Neuron (in vitro differentiated cells): Measurements from ENCODE around the gene USO1.
"Not testable (repeated sequence)": the region's sequence is repeated elsewhere in the genome, so short reads cannot be mapped to it uniquely, and the experiment has no call there.

ENCODE experiments used
- H2AFZ ChIP-seq: one replicate; pipeline ENCODE4 v1.6.1; 2013; ENCODE audit warnings: low read depth, mild to moderate bottlenecking, inconsistent platforms, low read length, moderate library complexity
- H3K27me3 ChIP-seq: one replicate; pipeline ENCODE4 v1.6.1; 2013; ENCODE audit warnings: low read length; ENCODE audit not compliant: insufficient read depth
- H3K36me3 ChIP-seq: one replicate; pipeline ENCODE4 v1.6.1; 2013; ENCODE audit warnings: low read length; ENCODE audit not compliant: insufficient read depth
- H3K4me1 ChIP-seq: one replicate; pipeline ENCODE4 v1.6.1; 2013; ENCODE audit warnings: low read length; ENCODE audit not compliant: insufficient read depth
- H3K4me3 ChIP-seq: 2 replicates; pipeline ENCODE4 v1.5.1; 2013; ENCODE audit warnings: mild to moderate bottlenecking, low read length, moderate library complexity
- H3K9me3 ChIP-seq: one replicate; pipeline ENCODE4 v1.6.1; 2013; ENCODE audit warnings: low read length

USO1 gene

GRCh38 chr4:75844151-75844662 is 119.8 kb downstream of the USO1 start:
- H3K4me1 ChIP-seq, result peaks cover 17% of the 10 kb centered on the region
- H3K9me3 ChIP-seq, result no peaks in the 10 kb centered on the region
- no peaks in the 10 kb centered on the region for H3K36me3 ChIP-seq
- H2AFZ ChIP-seq, result no peak overlapping the region
- H3K27me3 ChIP-seq, result no peaks in the 10 kb centered on the region
- no peak overlapping the region for H3K4me3 ChIP-seq

GRCh38 chr4:75845992-75846391 is 121.6 kb downstream of the USO1 start:
- H3K9me3 ChIP-seq, result no peaks in the 10 kb centered on the region
- H3K4me3 ChIP-seq, result no peak overlapping the region
- H2AFZ ChIP-seq, result no peak overlapping the region
- H3K27me3 ChIP-seq, result no peaks in the 10 kb centered on the region
- no peaks in the 10 kb centered on the region for H3K36me3 ChIP-seq
- peaks cover 11% of the 10 kb centered on the region for H3K4me1 ChIP-seq

- not testable (repeated sequence) for H3K4me1 ChIP-seq, H2AFZ ChIP-seq, H3K36me3 ChIP-seq, H3K9me3 ChIP-seq, H3K4me3 ChIP-seq, H3K27me3 ChIP-seq
These were observed 123.9 kb downstream of the USO1 start for GRCh38 chr4:75848171-75848760.

- no peaks in the 10 kb centered on the region for H3K4me1 ChIP-seq
- H2AFZ ChIP-seq, result no peak overlapping the region
- no peaks in the 10 kb centered on the region for H3K9me3 ChIP-seq
- H3K4me3 ChIP-seq, result no peak overlapping the region
- no peaks in the 10 kb centered on the region for H3K27me3 ChIP-seq
- H3K36me3 ChIP-seq, result no peaks in the 10 kb centered on the region
These were observed 124.5 kb downstream of the USO1 start for GRCh38 chr4:75848891-75849290.

- H3K36me3 ChIP-seq, result no peaks in the 10 kb centered on the region
- H3K9me3 ChIP-seq, result no peaks in the 10 kb centered on the region
- no peak overlapping the region for H2AFZ ChIP-seq
- H3K27me3 ChIP-seq, result no peaks in the 10 kb centered on the region
- H3K4me3 ChIP-seq, result no peak overlapping the region
- no peaks in the 10 kb centered on the region for H3K4me1 ChIP-seq
These were observed 125.1 kb downstream of the USO1 start for GRCh38 chr4:75849461-75849860.

GRCh38 chr4:75858721-75859120 is 134.3 kb downstream of the USO1 start:
- Histone ChIP-seq H3K36me3 (no peaks in the 10 kb centered on the region), H3K4me3 (no peak overlapping the region), H3K9me3 (no peaks in the 10 kb centered on the region), H3K4me1 (no peaks in the 10 kb centered on the region), H3K27me3 (no peaks in the 10 kb centered on the region), H2AFZ (no peak overlapping the region)

- H3K4me3 ChIP-seq, result no peak overlapping the region
- H3K4me1 ChIP-seq, result no peaks in the 10 kb centered on the region
These were observed 136.2 kb downstream of the USO1 start for GRCh38 chr4:75860606-75861005.

More at GRCh38 chr4:75860606-75861005, 136.2 kb downstream of the USO1 start:
- Histone ChIP-seq H3K9me3 (no peaks in the 10 kb centered on the region), H2AFZ (no peak overlapping the region), H3K27me3 (no peaks in the 10 kb centered on the region), H3K36me3 (no peaks in the 10 kb centered on the region)
